Osteocyte (in vitro differentiated cells): ENCODE results near the gene FGF4. TPM values are rescaled to one million over a fixed set of nuclear protein-coding genes. Genes with fewer than 3 reads are reported as not detected.

Source experiments
- DNase-seq: peaks from one replicate; pipeline ENCODE4 v3.0.0; 2021; ENCODE audit warnings: mixed read lengths; ENCODE audit not compliant: unreplicated experiment; ENCODE audit errors: extremely low spot score
- H3K27ac Mint-ChIP-seq: one replicate; pipeline ENCODE4 v1.8.0; 2021; ENCODE audit warnings: mild to moderate bottlenecking, mixed read lengths; ENCODE audit not compliant: unreplicated experiment
- H3K27me3 Mint-ChIP-seq: one replicate; pipeline ENCODE4 v1.8.0; 2021; ENCODE audit warnings: mixed read lengths; ENCODE audit not compliant: unreplicated experiment
- H3K36me3 Mint-ChIP-seq: one replicate; pipeline ENCODE4 v1.8.0; 2021; ENCODE audit warnings: mixed read lengths; ENCODE audit not compliant: unreplicated experiment
- H3K4me1 Mint-ChIP-seq: one replicate; pipeline ENCODE4 v1.8.0; 2021; ENCODE audit warnings: mixed read lengths; ENCODE audit not compliant: unreplicated experiment
- H3K4me3 Mint-ChIP-seq: one replicate; pipeline ENCODE4 v1.8.0; 2021; ENCODE audit warnings: mild to moderate bottlenecking, moderate library complexity, mixed read lengths; ENCODE audit not compliant: unreplicated experiment
- H3K9me3 Mint-ChIP-seq: one replicate; pipeline ENCODE4 v1.8.0; 2021; ENCODE audit warnings: mixed read lengths; ENCODE audit not compliant: unreplicated experiment
- total RNA-seq: library from RNA; stranded (reverse); gene quantifications from 2 replicates; pipeline ENCODE4 v1.2.1, GENCODE V29; 2021
- TF ChIP-seq, protein P1 (sequence below): fragments of 200-600 bp; sonication (generic); IDR thresholded peaks from 2 replicates; pipeline ENCODE4 v1.5.0; 2021; ENCODE audit warnings: antibody characterized with exemption, mild to moderate bottlenecking, moderate library complexity

The FGF4 gene
- total RNA-seq, 1 donor from 2014 or later, result 0.40 TPM

DNA sequence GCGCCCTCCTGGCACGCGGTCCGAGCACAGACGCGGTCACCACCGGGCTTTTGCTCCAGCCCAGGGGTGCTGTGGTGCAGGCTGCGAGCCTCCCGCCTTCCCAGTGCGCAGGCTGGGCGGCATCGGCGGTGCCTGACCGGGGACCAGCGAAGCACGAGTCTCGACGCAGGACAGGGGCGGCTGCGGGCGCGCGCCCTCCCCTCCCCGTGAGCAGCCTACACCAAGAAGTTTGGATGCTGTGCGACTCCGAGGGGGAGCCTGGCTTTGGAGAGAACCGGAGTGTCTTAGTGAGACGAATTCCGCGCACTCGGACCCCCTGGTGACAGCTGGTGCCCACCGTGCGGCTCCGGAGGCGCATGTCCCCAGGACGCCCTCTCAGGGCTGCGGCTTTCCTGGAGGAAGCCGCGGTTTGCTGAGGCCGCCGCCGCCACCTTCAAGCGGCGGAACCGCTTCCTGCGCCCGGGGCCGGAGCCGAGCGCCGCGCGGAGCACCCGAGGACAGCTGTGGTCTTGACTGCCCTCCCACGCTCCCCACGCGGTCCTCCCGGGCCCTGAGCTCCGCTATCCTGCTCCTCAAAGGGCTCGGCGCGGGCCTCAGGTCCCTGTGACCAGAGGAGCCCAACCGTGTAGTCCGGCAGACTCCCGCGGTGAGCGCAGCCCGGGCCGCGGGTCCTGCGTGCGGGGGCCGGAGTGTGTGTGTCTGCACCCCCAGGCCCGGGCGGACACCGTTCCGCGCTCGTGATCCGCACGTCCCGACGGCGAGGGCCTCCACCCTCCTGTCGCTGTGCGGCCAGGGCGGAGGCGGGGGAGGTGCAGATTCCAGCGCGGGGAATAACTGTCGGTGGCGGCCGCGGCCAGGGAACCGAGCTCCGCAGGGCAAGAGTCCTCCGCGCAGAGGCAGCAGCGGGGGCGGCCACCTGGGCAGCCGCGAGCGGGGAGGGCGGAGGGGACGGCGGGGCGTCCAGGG is 42.4 kb upstream of the FGF4 start:
- no peak overlapping the region for H3K27ac Mint-ChIP-seq
- H3K9me3 Mint-ChIP-seq, result no peaks in the 10 kb centered on the region
- H3K27me3 Mint-ChIP-seq, result peaks cover 53% of the 10 kb centered on the region
- no peaks in the 10 kb centered on the region for H3K36me3 Mint-ChIP-seq
- peak overlapping the region; percentile 56 for H3K4me3 Mint-ChIP-seq
- TF ChIP-seq, protein P1, sequence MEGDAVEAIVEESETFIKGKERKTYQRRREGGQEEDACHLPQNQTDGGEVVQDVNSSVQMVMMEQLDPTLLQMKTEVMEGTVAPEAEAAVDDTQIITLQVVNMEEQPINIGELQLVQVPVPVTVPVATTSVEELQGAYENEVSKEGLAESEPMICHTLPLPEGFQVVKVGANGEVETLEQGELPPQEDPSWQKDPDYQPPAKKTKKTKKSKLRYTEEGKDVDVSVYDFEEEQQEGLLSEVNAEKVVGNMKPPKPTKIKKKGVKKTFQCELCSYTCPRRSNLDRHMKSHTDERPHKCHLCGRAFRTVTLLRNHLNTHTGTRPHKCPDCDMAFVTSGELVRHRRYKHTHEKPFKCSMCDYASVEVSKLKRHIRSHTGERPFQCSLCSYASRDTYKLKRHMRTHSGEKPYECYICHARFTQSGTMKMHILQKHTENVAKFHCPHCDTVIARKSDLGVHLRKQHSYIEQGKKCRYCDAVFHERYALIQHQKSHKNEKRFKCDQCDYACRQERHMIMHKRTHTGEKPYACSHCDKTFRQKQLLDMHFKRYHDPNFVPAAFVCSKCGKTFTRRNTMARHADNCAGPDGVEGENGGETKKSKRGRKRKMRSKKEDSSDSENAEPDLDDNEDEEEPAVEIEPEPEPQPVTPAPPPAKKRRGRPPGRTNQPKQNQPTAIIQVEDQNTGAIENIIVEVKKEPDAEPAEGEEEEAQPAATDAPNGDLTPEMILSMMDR, result no peak
- DNase-seq, result no peak
- H3K4me1 Mint-ChIP-seq, result peaks cover 3% of the 10 kb centered on the region

DNA sequence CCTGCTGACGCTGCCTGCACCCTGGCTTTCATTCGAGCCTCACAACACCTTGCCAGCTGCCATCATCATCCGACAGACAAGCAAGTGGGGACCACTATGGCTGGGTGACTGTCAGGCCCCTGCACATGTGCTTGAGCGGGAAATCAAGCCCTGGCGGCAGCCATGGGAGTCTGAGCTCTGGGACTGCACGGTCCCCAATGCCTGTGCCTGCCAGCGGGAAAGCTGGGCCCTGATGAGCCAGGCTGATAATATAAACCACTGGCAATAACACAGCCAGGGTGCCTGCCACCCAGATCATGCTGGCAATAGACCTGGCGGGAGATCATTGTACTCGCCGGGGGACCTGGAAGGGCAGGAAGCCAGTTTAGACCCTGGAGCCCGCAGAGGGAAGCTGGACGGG is 41.5 kb upstream of the FGF4 start:
- Mint-ChIP-seq H3K9me3 (no peaks in the 10 kb centered on the region), H3K4me1 (peaks cover 3% of the 10 kb centered on the region), H3K4me3 (no peak overlapping the region), H3K27ac (no peak overlapping the region), H3K36me3 (no peaks in the 10 kb centered on the region), H3K27me3 (peaks cover 44% of the 10 kb centered on the region)
- TF ChIP-seq, protein P1, result no peak
- no peak for DNase-seq

DNA sequence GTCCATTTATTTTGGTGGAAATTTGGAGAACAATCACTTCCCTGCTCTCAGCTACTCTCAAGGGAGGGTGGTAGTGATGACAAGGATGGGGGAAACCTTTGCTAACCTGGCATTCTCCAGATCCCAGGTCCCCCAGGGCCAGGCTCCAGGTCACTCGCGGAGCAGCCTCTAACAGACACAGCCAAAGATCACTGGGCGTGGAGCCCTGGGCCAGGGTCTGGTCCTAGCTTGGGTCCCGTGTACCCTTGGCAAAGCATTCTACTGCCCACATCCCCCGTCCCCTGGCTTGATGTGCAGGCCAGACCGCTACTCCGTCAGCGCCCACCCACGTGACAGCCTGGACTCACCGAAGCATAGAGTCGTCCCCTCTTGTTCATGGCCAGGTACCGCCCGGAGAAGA is 40.8 kb upstream of the FGF4 start:
- H3K36me3 Mint-ChIP-seq, result no peaks in the 10 kb centered on the region
- TF ChIP-seq, protein P1, result no peak
- peaks cover 41% of the 10 kb centered on the region for H3K27me3 Mint-ChIP-seq

DNA sequence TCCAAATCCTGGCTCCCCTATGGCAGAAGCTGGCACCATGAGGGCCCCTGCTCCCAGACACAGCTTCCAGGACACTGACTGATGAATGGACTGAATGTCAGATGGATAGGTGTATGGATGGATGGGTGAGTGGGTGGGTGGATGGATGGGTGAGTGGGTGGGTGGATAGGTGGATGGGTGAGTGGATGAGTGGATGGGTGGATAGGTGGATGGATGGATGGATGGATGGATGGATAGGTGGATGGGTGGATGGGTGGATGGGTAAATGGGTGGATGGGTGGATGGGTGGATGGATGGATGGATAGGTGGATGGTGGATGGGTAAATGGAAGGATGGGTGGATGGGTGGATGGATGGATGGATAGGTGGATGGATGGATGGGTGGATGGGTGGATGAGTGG is 39.8 kb upstream of the FGF4 start:
- H3K9me3 Mint-ChIP-seq, result no peaks in the 10 kb centered on the region
- TF ChIP-seq, protein P1, result no peak
- no peak for DNase-seq
- H3K36me3 Mint-ChIP-seq, result no peaks in the 10 kb centered on the region
- H3K4me1 Mint-ChIP-seq, result peaks cover 2% of the 10 kb centered on the region
- peaks cover 32% of the 10 kb centered on the region for H3K27me3 Mint-ChIP-seq
- no peak overlapping the region for H3K27ac Mint-ChIP-seq
- H3K4me3 Mint-ChIP-seq, result no peak overlapping the region

More for the DNA sequence above, 40.8 kb upstream of the FGF4 start:
- Mint-ChIP-seq H3K9me3 (no peaks in the 10 kb centered on the region), H3K4me1 (peaks cover 3% of the 10 kb centered on the region), H3K27ac (no peak overlapping the region), H3K4me3 (no peak overlapping the region)
- DNase-seq, result no peak

DNA sequence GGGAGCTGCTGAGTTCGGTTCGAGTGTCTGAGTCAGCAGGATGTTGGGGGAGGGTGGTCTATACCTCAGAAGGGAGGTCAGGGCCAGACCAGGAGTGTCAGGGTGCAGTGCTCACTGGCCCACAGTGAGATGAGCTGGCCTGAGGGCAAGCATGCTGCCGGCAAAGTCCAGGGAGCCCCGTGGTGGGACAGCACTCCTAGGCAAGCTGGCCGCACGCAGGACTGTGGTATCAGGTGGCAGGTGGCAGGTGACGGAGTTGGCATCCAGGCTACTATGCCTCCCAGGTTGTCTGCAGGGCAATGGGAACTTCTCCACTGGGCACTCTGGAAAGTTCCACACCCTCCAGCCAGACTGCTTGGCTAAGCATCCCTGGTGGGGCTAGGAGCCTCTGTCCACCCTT is 39.3 kb upstream of the FGF4 start:
- TF ChIP-seq, protein P1, result no peak

More for the DNA sequence above, 39.3 kb upstream of the FGF4 start:
- no peaks in the 10 kb centered on the region for H3K36me3 Mint-ChIP-seq
- peaks cover 27% of the 10 kb centered on the region for H3K27me3 Mint-ChIP-seq
- peaks cover 5% of the 10 kb centered on the region for H3K4me1 Mint-ChIP-seq
- no peak for DNase-seq
- no peak overlapping the region for H3K27ac Mint-ChIP-seq
- H3K4me3 Mint-ChIP-seq, result no peak overlapping the region
- no peaks in the 10 kb centered on the region for H3K9me3 Mint-ChIP-seq
